Measurements from ENCODE around the gene LYRM7. TPM values are rescaled to one million over a fixed set of nuclear protein-coding genes. Genes with fewer than 3 reads are reported as not detected.
A peak's percentile ranks its signal among the peaks of the same experiment; 100 is the strongest.
"Not testable (repeated sequence)": the region's sequence is repeated elsewhere in the genome, so short reads cannot be mapped to it uniquely, and the experiment has no call there.

LYRM7 gene
- total RNA-seq, 1 experiment from 2014 or later: 8.2 TPM

DNA sequence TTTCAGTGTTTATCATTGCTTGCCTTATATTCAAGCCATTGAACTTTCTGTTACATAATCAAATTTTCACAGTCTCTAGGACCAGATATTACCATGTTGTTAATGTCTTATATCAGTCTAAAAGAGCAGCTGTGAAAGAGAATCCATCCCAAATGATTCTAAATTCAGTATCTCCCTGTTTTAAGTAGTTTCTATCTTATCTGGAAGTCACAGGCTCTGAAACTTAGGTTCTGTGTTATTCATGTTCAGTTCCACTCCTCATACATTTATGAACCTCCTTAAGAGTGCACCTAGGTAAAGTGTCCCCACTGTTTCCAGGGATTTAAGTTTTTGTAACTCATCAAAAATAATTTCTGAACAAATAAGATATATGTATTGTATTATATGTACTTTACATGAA, 9.7 kb downstream of the LYRM7 start:
- DNase-seq (ENCODE audit: low spot score): no peak

DNA sequence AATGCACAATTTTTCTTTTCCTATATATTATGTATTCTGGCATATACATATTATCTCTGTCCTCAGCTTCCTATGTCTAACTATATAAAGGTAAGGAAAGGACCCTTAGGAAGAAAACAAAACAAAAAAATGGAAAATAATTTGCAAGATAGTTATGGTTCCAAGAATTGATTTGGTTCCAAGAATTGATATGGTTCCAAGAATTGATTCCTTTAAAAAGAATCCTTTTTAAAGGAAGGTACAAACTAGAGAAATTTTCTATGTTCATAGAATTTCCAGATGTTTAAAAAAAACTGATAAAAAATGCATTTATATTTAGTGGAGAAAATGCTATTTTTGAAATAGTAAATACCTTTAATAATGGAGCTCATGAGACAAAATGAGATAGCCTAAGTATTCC, 12.1 kb downstream of the LYRM7 start:
- DNase-seq (ENCODE audit: low spot score): no peak

DNA sequence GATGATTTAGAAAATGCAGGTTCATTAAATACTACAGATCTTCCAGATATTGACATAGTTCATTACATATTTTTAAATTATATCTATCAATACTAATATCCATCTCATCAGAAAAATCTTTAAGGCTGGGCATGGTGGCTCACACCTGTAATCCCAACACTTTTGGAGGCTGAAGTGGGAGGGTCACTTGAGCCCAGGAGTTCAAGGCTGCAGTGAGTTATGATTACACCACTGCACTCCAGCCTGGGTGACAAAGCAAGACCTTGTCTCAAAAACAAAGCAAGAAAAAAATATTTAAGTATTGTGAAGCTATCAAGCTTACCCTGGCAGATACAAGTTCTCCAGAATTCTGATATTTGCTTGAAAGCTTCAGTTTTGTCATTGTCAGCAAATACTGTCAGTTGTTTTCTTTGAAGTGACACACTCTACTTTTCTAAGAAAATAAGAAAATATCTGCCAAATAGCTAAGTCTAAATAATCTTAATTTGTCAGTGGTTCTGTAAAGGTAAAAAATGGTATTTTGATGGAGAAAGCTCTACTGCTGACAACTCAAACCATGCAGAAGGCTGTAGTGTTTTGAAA, 14.9 kb downstream of the LYRM7 start:
- DNase-seq (ENCODE audit: low spot score): no peak

DNA sequence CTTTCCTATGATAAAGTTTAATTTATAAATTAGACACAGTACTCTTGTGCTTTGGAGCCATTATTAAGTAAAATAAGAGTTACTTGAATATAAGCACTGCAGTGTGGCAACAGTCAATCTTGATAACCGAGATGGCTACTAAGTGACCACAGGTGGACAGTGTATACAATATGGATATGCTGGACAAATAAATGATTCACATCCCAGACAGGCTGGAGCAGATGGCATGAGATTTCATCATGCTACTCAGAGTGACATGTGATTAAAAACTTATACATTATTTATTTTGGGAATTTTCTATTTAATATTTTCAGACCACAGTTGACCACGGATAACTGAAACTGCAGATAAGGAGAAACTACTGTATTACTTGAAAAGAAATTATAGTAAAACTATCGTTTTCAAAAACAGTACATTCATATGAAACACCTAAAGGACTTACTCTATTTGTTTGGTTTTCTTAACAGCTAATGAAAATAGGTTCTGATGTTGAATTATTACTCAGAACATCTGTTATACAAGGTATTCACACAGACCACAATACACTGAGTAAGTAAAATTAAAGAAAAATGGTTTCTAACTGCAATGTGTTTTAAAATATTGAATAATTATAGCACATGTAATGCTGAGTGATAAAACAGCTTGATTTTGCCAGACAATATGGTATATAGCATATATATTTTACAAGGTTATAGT, 16.0 kb downstream of the LYRM7 start:
- peak; percentile 52 for DNase-seq (ENCODE audit: low spot score)

DNA sequence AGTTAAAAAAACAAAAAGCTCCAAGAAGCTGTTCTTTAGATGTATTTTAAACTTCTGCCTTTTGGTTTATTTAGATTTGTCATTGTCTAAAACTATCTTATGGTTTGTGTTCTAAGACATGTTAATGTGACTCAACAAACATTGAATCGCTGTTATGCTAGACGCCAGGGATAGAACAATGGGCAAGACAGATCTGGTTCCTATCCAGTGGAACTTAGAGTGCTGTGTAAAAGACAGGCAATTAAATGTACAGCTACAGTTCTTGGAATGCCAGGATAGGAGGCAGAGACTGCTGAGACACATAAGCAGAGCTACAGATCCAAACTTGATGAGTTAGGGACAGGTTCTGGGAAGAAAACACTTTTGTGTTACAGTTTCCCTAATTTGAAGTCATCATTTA, 22.4 kb downstream of the LYRM7 start:
- no peak for DNase-seq (ENCODE audit: low spot score)

DNA sequence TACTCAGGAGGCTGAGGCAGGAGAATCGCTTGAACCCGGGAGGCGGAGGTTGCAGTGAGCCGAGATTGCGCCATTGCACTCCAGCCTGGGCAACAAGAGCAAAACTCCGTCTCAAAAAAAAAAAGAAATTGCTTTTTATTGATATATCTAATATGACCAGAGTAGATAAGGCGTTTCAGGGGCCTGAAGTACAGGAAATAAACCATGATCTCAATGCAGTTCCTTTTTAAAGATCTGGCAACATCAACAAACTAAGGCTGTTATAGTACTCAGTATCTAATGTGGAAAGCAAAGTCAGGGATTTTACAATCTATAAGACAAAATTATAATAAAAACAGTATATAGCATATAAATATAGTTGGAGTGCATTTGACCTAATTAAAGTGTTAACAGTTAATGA, 23.2 kb downstream of the LYRM7 start:
- DNase-seq (ENCODE audit: low spot score): not testable (repeated sequence)

DNA sequence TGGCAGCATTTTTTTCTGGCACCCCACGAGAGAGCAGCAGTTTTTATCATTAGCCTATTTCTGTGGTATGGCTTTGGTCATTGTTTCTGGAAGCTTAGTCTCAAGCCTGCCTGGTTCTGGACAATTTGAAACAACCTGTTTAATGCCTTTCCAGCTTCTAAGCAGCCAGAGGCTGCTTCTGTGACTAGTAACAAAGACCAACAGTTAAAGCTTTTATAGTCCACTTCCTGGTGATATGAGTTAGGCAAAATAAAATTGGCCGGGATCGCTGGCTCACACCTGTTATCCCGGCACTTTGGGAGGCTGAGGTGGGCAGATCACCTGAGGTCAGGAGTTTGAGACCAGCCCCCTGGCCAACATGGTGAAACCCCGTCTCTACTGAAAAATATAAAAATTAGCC, 24.0 kb downstream of the LYRM7 start:
- no peak for DNase-seq (ENCODE audit: low spot score)

DNA sequence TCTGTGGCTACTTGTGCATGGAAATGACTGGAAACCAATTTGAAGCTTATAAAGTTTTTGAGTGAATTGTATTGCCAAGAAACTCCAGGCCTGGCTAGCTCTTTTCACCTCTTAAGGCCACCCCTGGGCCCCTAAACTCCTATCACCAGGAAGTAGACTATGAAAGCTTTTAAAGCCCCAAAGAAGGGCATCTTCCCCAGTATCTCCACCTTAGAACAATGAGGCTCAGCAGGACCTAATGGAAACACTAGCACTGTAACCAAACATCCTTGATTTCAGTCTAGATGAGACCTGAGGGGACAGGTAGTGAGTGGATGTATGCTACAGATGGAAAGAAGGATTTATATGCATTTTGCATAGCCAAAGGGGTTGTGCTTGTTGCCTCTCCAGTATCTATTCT, 25.0 kb downstream of the LYRM7 start:
- no peak for DNase-seq (ENCODE audit: low spot score)

DNA sequence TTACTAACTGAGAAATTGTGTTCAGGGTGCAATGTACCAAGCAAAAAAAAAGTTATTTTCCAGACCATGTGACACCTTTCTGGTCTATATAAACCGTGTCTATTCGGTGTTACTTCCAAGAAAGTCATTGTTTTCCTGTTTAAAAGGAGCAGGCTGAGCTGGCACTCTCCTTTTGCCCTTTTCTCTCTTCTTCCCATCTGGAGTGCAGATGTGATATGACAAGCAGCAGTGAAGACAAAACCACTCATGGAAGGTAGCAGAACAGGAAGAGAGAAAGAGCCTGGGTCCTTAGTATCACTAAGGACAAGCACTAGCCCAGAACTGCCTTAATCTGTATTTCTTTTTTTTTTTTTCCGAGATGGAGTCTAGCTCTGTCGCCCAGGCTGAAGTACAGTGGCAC, 25.6 kb downstream of the LYRM7 start:
- DNase-seq (ENCODE audit: low spot score): no peak

DNA sequence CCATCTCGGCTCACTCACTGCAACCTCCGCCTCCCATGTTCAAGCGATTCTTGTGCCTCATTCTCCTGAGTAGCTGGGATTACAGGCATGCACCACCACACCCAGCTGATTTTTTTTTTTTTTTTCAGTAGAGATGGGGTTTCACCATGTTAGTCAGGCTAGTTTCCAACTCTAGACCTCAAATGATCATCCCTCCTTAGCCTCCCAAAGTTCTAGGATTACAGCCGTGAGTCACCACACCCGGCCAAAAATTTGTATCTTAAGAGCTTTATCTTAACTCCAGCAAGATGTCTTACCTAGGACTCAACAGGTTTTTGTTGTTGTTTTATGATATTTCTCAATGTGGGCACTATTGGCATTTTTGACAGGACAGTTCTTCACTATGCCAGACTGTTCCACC, 27.9 kb downstream of the LYRM7 start:
- peak; percentile 22 for DNase-seq (ENCODE audit: low spot score)

DNA sequence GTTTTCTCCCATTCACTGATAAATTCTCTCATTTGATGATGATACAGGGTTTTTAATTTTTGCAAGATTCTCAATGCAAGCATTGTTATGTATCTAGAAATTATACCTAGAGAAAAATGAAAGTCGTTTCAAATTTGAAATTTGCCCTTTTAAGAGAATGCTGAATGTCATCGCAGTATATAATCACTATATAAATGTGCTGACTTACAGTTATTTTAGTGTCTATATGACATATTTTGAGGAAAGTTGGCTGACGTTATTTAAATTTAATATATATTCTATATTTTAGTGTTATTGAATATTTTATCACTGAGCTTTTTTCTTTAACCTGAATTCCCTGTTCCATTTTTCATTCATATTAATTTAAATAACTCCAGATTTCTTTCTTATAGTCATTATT, 29.8 kb downstream of the LYRM7 start:
- DNase-seq (ENCODE audit: low spot score): no peak

DNA sequence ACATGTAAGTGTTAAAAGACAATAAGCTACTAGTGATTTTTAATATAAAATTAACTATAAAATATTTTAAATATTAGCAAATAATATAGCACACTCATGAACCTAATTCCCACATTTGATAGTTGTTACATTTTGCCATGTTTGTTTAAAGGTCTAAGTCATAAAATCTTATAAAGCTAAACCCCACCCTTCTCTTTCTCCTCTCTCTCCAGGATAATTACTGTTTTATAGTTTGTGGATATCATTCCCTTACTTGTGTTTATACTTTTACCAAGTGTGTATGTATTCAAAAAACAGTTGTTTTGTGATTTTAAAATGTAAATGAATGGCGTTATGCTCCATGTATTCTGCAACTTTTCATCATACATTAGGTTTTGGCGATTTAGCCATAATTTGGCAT, 34.2 kb downstream of the LYRM7 start:
- no peak for DNase-seq (ENCODE audit: low spot score)

DNA sequence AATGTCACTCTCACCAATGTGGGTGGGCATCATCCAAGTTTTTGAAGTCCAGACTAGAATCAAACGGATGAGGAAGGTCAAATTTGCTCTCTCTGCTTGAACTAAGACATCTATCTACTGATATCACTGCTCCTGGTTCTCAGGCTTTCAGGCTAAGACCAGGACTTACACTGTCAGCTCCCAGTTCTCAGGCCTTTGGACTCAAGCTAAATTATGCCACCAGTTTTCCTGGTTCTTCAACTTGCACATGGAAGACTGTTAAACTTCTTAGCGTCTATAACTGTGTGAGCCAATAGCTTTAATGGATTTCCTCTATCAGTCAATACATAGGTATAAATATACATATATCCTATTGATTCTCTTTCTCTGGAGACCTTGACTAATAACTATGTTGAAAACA, 35.3 kb downstream of the LYRM7 start:
- DNase-seq (ENCODE audit: low spot score): no peak

DNA sequence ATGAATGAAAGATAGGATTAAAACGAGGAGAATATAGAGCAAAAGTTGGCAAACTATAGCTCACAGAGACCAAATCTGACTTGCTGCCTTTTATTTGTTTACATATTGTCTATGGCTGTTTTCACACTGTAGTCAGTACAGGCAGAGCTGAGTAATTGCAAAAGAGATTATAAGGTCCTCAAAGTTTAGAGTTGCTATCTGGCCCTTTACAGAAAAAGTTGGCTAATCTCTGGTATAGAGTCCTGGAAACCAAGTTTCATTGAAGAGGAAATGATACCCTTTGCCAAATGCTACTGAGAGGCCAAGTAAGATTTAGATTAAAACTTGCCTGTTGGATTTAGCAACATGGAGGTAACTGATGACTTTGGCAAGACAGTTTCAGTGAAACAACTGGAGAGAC, 36.0 kb downstream of the LYRM7 start:
- no peak for DNase-seq (ENCODE audit: low spot score)

DNA sequence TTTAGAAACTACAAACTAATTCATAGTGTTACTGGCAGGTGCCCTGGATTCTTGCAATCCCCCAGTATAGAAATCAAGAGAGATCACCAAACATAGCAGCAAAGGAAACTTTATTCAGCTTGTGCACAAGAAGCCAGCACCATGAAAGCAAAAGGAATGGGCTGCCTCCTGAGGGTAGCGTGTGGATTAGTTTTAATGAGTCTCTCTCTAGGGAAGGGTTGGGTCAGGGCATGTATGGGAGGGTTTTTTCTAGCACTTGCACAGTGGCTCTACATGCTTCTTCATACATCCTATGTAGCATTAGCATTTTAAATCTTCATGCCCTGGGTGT, 38.4 kb downstream of the LYRM7 start:
- DNase-seq (ENCODE audit: low spot score): no peak

DNA sequence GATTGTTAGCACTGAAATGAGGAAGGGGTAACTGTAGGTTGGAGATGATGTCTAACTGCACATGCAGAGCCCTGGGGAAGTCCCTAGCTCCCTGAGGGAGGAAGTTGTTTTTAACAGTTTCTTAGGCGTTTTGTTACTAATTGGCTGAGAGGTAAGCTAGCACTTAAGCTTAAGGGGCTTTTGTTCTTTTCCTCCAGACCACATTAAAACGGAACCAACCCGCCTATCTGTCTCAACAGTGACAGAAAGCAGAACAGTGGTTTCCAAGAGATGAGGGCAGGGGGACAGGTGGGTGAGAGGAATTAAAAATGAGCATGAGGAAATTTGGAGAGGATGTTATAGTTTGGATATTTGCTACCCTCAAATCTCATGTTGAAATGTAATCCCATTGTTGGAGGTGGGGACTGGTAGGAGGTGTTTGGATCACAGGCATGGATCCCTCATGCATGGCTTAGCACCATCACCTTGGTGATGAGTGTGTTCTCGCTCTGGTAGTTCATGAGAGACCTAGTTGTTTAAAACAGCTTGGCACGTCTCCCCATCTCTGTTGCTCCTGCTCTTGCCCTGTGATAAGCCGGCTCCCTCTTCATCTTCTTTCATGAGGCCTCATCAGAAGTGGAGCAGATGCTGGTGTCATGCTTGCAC, 38.9 kb downstream of the LYRM7 start:
- no peak for DNase-seq (ENCODE audit: low spot score)

DNA sequence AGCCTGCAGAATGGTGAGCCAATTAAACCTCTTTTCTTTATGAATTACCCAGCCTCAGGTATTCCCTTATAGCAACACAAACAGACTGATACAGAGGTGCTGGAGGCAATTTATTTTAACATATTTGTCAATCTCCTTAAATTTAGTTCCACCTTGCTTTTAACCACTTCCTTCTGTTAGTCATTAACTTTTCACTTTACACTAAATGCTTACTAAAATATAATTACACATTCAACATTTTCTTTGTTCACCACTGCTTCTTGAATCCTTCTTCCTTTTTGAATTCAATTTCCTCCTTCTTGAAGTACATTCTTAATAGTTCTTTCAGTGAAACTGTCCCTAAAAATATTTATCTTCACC, 39.4 kb downstream of the LYRM7 start:
- DNase-seq (ENCODE audit: low spot score): no peak

DNA sequence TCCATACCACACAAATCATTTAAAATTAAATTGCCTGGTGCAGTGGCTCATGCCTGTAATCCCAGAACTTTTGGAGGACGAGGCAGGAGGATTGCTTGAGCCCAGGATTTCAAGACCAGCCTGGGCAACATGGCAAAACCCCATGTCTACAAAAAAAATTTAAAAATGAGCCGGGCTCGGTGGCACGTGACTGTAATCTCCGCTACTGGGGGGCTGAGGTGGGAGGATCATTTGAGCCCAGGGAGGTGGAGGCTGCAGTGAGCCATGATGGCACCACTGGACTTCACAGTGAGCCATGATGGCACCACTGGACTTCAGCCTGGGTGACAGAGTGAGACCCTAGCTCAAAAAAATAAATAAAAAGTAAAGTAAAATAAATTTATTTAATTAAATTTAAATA, 40.9 kb downstream of the LYRM7 start:
- no peak for DNase-seq (ENCODE audit: low spot score)

DNA sequence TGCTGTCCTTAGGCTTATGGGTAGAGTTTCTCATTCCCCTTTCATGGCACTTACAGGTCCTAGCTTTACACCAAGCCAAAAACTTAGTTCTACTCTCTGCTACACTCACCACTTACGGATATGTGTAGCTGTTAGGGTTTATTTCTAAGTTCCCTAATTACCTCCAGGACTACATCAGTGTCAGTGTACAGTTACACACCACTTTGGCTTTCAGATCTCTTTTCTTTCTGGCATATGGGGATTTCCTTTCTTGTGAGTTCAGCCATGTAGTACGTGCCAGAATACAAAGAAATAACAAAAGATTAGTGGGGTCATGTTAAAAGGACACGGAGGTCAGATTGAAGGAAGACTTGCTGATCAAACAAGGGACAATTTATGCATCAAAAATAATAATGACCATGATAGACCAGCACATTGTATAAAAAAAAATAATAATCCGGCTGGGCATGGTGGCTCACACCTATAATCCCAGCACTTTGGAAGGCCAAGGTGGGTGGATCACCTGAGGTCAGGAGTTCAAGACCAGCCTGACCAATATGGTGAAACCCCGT, 41.8 kb downstream of the LYRM7 start:
- DNase-seq (ENCODE audit: low spot score): no peak

DNA sequence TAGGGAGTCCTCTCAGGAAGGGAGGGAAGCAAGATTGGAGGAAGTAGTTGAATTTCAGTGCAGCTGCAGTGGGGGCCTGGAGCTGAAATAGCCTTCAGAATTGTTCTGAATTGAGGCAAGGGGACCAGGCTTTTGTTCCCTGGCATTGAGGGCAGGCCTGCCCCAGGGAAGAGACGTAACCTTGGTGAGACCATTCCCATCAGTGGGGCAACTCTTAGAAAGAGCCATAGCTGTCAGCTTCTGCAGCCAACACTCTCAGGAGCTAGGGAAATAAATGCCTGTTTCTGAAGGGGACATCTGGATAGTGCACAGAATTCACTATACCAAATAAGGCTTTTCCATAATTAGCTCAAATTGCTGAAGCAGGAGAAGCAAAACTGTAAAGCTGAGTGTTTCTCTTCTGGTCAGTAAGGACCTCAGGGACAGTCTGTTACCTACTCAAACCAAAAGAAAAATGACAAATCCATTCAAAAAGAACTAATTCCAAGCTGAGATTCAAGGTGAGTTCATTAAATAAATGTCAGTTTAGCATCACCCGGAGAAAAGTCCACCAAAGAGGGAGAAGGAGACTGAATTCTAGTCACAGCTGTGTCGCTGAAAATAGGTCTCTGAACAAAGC, 44.0 kb downstream of the LYRM7 start:
- DNase-seq (ENCODE audit: low spot score): no peak

DNA sequence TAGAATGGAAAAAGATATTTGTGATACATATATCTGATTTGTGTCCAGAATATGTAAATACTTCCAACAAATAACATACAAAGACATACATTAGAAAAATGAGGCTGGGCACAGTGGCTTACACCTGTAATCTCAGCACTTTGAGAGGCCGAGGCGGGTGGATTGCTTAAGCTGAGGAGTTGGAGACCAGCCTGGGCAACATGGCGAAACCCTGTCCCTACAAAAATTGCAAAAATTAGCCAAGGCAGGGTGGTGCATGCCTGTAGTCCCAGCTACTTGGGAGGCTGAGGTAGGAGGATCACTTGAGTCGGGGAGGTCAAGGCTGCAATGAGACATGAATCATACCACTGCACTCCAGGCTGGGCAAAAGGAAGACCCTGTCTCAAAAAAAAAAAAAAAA, 47.0 kb downstream of the LYRM7 start:
- no peak for DNase-seq (ENCODE audit: low spot score)

DNA sequence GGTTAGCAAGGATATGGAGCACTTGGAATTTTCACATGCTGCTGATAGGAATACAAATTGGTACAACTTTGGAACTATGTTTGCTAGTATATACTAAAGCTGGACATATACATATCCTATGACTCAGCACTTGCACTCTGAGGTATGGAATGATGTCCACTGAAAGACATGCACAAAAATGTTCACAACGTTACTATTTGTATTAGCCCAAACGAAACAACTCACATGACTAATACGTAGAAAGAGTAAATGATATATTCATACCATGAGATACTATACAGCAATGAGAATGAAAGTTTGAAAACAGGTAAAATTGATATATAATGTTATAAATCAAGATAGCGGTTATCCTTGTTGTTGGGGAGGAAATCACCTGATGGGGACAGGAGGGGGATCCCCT, 47.6 kb downstream of the LYRM7 start:
- DNase-seq (ENCODE audit: low spot score): no peak

DNA sequence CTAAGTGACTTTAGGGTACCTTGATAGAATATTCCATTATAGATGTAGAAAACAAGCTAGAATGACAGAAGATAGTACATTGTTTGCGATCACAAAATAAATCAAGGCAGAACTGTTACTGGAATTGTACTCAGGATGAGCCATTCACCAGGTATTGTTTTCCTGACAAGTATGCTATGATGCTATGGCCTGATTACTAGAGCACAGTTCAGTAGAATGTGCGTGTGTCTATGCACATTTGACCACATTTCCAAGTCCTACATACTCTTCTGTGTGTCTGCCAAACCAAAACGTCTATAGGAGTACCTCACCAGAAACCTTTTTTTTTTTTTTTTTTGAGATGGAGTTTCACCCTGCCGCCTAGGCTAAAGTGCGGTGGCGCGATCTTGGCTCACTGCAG, 49.8 kb downstream of the LYRM7 start:
- DNase-seq (ENCODE audit: low spot score): no peak

All from H4 (cell line).